Cardiac fibroblast (primary cell): Measurements from ENCODE around the gene TRAF7.

Source experiments
- DNase-seq, 2 donors: peaks; one replicate each; pipeline versions ENCODE4 v3.0.0 to v3.0.0-alpha.2; 2010; ENCODE audit warnings: low read depth in 2 of 2
- H3K4me3 ChIP-seq, 2 donors: replicated peaks in 1 of 2; 1 replicate in 1 of 2; 2 replicates in 1 of 2; pipeline ENCODE4 v1.5.1; 2011; ENCODE audit warnings: low read depth in 2 of 2, low read length in 2 of 2, mild to moderate bottlenecking in 2 of 2, moderate library complexity in 1 of 2
- CTCF ChIP-seq: IDR thresholded peaks from one replicate; pipeline ENCODE4 v1.5.1; 2011; ENCODE audit warnings: low read depth, mild to moderate bottlenecking, low read length, inconsistent platforms

Gene TRAF7

GRCh38 chr16:2213817-2214718, 58.5 kb downstream of the TRAF7 start:
- TF ChIP-seq CTCF: no peak
- DNase-seq: no peak

GRCh38 chr16:2214719-2214968, 59.1 kb downstream of the TRAF7 start, which contains the start of gene PGP:
PGP (minus strand) TSS chr16:2214840; CDS start chr16:2214777, 63 bp downstream.
- no peak for TF ChIP-seq CTCF
- DNase-seq: no peak
- H3K4me3 ChIP-seq: peak within 1 kb of the TSS; percentile 69 to 76

More at GRCh38 chr16:2213817-2214718, 58.5 kb downstream of the TRAF7 start:
- peak overlapping the region; percentile 52 to 76 for H3K4me3 ChIP-seq

GRCh38 chr16:2216330-2216729, 60.7 kb downstream of the TRAF7 start:
- TF ChIP-seq CTCF: no peak
- H3K4me3 ChIP-seq: no peak overlapping the region
- no peak for DNase-seq

GRCh38 chr16:2223221-2223941, 67.8 kb downstream of the TRAF7 start, which contains the start of gene E4F1:
E4F1 (plus strand) TSS chr16:2223591; CDS start chr16:2223614, 23 bp downstream.
- no peak for TF ChIP-seq CTCF
- H3K4me3 ChIP-seq: peak within 1 kb of the TSS; percentile 90 to 93
- DNase-seq: peak; percentile 100

- peak; percentile 27 for TF ChIP-seq CTCF
- peak; percentile 56 to 71 for DNase-seq
- peak overlapping the region; percentile 90 to 93 for H3K4me3 ChIP-seq
Measured at GRCh38 chr16:2223942-2224486, 68.4 kb downstream of the TRAF7 start.

GRCh38 chr16:2226245-2226793, 70.7 kb downstream of the TRAF7 start:
- no peak for DNase-seq
- no peak for TF ChIP-seq CTCF

More at GRCh38 chr16:2226245-2226793, 70.7 kb downstream of the TRAF7 start:
- no peak overlapping the region for H3K4me3 ChIP-seq
